ENCODE data around the gene CEP57L1.

DNA sequence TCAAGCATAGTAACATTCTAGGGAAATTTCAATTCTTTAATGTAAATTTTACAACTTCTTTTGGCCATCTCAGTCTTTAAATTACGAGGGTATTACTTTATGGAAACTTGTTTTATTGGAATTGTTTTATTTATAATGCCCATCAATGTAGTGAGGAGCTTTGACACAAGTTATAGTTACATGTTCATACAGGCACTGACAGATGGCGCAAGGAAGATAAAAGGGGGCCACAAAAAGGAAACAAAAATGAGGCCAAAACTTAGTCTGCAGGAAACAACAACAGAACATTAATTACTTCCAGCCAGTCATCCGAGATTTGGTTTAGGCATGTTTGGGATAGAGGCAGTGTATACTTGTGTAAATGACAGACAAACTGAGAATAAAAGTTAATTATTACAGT, 18.9 kb upstream of the CEP57L1 start:
- TF ChIP-seq, protein P1, sequence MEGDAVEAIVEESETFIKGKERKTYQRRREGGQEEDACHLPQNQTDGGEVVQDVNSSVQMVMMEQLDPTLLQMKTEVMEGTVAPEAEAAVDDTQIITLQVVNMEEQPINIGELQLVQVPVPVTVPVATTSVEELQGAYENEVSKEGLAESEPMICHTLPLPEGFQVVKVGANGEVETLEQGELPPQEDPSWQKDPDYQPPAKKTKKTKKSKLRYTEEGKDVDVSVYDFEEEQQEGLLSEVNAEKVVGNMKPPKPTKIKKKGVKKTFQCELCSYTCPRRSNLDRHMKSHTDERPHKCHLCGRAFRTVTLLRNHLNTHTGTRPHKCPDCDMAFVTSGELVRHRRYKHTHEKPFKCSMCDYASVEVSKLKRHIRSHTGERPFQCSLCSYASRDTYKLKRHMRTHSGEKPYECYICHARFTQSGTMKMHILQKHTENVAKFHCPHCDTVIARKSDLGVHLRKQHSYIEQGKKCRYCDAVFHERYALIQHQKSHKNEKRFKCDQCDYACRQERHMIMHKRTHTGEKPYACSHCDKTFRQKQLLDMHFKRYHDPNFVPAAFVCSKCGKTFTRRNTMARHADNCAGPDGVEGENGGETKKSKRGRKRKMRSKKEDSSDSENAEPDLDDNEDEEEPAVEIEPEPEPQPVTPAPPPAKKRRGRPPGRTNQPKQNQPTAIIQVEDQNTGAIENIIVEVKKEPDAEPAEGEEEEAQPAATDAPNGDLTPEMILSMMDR (conservative IDR thresholded peaks at IDR 0.05 in 1 of 2, IDR thresholded peaks at IDR 0.05 in 1 of 2; ENCODE audit: low read depth in 1 of 2, low read length in 2 of 2), result no peak
- TF ChIP-seq EZH2 (IDR thresholded peaks at IDR 0.05; ENCODE audit: low read length, missing control alignments), result no peak

All from fibroblast of lung (primary cell).